ENCODE data around the gene RAPGEF6.

- TF ChIP-seq CTCF (conservative IDR thresholded peaks at IDR 0.05; ENCODE audit: low read depth, low read length): peak; percentile 78
- no peak for TF ChIP-seq EZH2 (IDR thresholded peaks at IDR 0.05; ENCODE audit: low read length, unreplicated experiment)
- no peak for TF ChIP-seq EZH2phosphoT487 (IDR thresholded peaks at IDR 0.05; ENCODE audit: borderline replicate concordance, low read length)
Observed at GRCh38 chr5:131589510-131590348, 45.3 kb downstream of the RAPGEF6 start.
